Lung (tissue), 12 donors: ENCODE results near the gene C6orf15. TPM values are rescaled to one million over a fixed set of nuclear protein-coding genes. Genes with fewer than 3 reads are reported as not detected.
A peak's percentile ranks its signal among the peaks of the same experiment; 100 is the strongest.

ENCODE experiments used
- ATAC-seq: fragments of 200-7000 bp; cut with Tn5 transposase; one replicate; pipeline ENCODE4 v1.9.1; 2020; ENCODE audit warnings: moderate number of reproducible peaks; ENCODE audit not compliant: insufficient read depth, low FRiP score
- DNase-seq, 3 donors: peaks; one replicate each; pipeline ENCODE4 v3.0.0-alpha.2; 2013 to 2017
- H3K27ac ChIP-seq, 2 donors: one replicate each; pipeline ENCODE4 v1.5.1; 2013; ENCODE audit warnings: mild to moderate bottlenecking in 2 of 2, moderate library complexity in 2 of 2, control low read depth in 1 of 2, inconsistent platforms in 1 of 2, low read depth in 1 of 2, low read length in 1 of 2
- H3K27me3 ChIP-seq, 3 donors: one replicate each; pipeline ENCODE4 v1.5.1; 2013; ENCODE audit warnings: low read length in 2 of 3; ENCODE audit not compliant: control insufficient read depth in 3 of 3, insufficient read depth in 3 of 3
- H3K36me3 ChIP-seq, 4 donors: one replicate each; pipeline ENCODE4 v1.5.1; 2013; ENCODE audit warnings: low read length in 4 of 4, mild to moderate bottlenecking in 1 of 4, moderate library complexity in 1 of 4; ENCODE audit not compliant: control insufficient read depth in 4 of 4, insufficient read depth in 4 of 4
- H3K4me1 ChIP-seq, 5 donors: one replicate each; pipeline ENCODE4 v1.5.1; 2013; ENCODE audit warnings: low read length in 5 of 5, mild to moderate bottlenecking in 2 of 5, moderate library complexity in 1 of 5; ENCODE audit not compliant: control insufficient read depth in 5 of 5, insufficient read depth in 5 of 5
- H3K4me3 ChIP-seq: one replicate; pipeline ENCODE4 v1.5.1; 2013; ENCODE audit warnings: mild to moderate bottlenecking, control low read depth, moderate library complexity
- H3K9ac ChIP-seq, 2 donors: one replicate each; pipeline ENCODE4 v1.5.1; 2013; ENCODE audit warnings: low read length in 2 of 2, control low read depth in 1 of 2; ENCODE audit not compliant: insufficient read depth in 1 of 2
- H3K9me3 ChIP-seq, 4 donors: one replicate each; pipeline ENCODE4 v1.5.1; 2013; ENCODE audit warnings: low read length in 3 of 4, mild to moderate bottlenecking in 1 of 4, moderate library complexity in 1 of 4; ENCODE audit not compliant: control insufficient read depth in 4 of 4, insufficient read depth in 3 of 4
- WGBS, 2 donors: extraction: QIAGEN DNeasy Blood & Tissue Kit; methylation state at CpG; one replicate each; pipeline ENCODE4 v1.1.7; 2013; 5-methylcytosine and 5-hydroxymethylcytosine counted together
- polyA plus RNA-seq, 2 donors: library from polyadenylated mRNA; stranded (reverse); fragments of 200-250 nt; gene quantifications; one replicate each; pipeline ENCODE4 v1.2.1, GENCODE V29; 2013
- total RNA-seq, 2 donors: library from RNA; depleted of rRNA in 1 of 2; stranded (reverse); fragments of >200 nt in 1 of 2; gene quantifications; one replicate each; pipeline ENCODE4 v1.2.1, GENCODE V29; 2014 to 2021
- TF ChIP-seq, protein P1 (sequence below): IDR thresholded peaks from 2 replicates; pipeline ENCODE4 v1.5.1; 2012; ENCODE audit warnings: mild to moderate bottlenecking; ENCODE audit errors: control extremely low read depth, extremely low read depth
- donor health status: control.
- donor health status: control.
- donor health status: Bipolar disorder and iron deficiency.
- donor health status: healthy.
- donor health status: DM: yes; HTN: yes; CAD: no.

Gene C6orf15
- total and polyA plus RNA-seq, 4 donors, result not detected

DNA sequence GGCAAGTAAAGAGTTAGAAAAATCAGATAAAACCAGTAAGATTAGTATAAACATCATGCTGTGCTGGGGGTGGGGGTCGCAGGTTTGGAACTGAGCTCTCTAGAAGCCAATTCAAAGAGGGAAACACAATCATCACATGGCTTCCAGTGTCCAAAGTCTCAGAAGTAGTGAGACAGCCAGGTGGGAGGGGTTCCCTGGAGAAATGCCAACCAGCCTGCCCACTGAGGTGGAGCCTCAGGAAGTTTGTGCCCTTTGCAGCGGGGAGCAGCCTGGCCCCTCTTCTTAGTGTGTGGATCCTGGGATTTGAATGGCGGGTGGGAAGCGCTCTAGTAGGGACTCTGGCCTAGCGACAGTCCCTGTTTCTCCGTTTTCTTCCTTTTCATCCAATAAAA is 21.4 kb downstream of the C6orf15 start:
- 91 to 95% methylated on average over 6 of the region's 6 CpGs for WGBS, 2 donors
- Histone ChIP-seq H3K4me1 (peaks cover 0 to 4% (median 0%) of the 10 kb centered on the region in 5 donors), H3K9ac (no peak overlapping the region), H3K27ac (no peak overlapping the region), H3K27me3 (peaks cover 0 to 6% (median 0%) of the 10 kb centered on the region in 3 donors), H3K36me3 (no peaks in the 10 kb centered on the region), H3K4me3 (no peak overlapping the region), H3K9me3 (no peaks in the 10 kb centered on the region)
- DNase-seq (no peak), ATAC-seq (no peak)
- TF ChIP-seq, protein P1, sequence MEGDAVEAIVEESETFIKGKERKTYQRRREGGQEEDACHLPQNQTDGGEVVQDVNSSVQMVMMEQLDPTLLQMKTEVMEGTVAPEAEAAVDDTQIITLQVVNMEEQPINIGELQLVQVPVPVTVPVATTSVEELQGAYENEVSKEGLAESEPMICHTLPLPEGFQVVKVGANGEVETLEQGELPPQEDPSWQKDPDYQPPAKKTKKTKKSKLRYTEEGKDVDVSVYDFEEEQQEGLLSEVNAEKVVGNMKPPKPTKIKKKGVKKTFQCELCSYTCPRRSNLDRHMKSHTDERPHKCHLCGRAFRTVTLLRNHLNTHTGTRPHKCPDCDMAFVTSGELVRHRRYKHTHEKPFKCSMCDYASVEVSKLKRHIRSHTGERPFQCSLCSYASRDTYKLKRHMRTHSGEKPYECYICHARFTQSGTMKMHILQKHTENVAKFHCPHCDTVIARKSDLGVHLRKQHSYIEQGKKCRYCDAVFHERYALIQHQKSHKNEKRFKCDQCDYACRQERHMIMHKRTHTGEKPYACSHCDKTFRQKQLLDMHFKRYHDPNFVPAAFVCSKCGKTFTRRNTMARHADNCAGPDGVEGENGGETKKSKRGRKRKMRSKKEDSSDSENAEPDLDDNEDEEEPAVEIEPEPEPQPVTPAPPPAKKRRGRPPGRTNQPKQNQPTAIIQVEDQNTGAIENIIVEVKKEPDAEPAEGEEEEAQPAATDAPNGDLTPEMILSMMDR, result no peak

DNA sequence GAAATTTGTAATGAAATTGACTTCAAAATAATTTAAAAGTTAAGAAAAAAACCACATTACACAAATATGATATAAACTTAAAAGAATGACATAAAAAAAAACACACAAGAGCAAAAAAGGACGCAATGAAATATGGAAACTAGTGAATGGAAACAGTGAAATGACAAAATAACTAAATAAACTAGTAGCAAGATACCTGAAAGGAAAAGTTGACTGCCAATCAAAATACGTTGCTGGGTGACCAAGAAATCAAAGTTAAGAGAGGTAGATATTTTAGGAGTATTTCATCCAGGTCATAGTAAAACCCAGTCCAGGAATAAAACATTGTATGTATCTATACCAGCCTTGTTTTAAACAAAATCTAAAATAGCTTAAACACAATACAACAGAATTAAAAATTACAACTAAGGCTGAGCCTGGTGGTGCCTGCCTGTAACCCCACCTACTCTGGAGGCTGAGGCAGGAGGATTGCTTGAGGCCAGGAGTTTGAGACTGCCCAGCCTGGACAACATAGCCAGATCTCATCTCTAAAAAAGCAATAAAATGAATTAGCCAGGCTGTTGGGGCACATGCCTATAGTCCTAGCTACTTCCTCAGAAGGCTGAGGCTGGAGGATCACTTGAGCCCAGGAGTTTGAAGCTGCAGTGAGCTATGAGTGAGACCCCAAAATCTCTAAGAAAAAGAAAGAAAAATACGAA is 22.0 kb downstream of the C6orf15 start:
- H3K27ac ChIP-seq, result peak overlapping the region in 1 of 2 donors; percentile 24
- no peaks in the 10 kb centered on the region for H3K9me3 ChIP-seq
- peaks cover 0 to 4% (median 0%) of the 10 kb centered on the region in 5 donors for H3K4me1 ChIP-seq
- H3K4me3 ChIP-seq, result no peak overlapping the region
- DNase-seq, result no peak
- ATAC-seq, result no peak
- H3K36me3 ChIP-seq, result no peaks in the 10 kb centered on the region
- TF ChIP-seq, protein P1, result no peak
- H3K9ac ChIP-seq, result no peak overlapping the region
- WGBS, 2 donors, result 91 to 93% methylated on average over 3 of the region's 3 CpGs
- peaks cover 0 to 6% (median 0%) of the 10 kb centered on the region in 3 donors for H3K27me3 ChIP-seq

DNA sequence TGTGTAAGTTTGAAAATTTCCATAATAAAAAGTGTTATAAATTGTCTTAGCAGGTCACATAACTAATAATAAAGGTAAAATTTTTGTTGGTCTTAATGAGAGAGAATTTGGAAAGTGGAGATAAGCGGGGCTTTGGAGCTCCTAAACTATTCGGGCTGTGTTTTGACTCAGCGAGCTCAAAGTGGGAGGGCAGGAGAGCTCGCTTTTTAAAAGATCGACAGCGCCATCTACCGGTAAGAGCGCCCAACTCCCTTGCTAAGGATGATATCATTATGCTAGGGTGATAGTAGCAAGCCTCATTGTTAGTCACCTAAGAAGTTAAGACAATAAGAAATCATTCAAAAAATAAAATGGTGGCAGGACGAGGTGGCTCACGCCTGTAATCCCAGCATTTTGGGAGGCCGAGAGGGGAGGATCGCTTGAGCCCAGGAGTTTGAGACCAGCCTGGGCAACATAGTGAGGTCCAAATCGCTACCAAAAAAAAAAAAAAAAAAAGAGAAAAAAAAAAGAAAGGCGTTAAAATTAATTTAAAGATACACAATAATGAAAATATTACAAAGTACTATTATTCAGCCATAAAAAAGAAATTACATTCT is 24.8 kb downstream of the C6orf15 start:
- no peaks in the 10 kb centered on the region for H3K9me3 ChIP-seq
- TF ChIP-seq, protein P1, result peak; percentile 80
- WGBS, 2 donors, result 11 to 14% methylated on average over 14 of the region's 14 CpGs

More for the DNA sequence above, 24.8 kb downstream of the C6orf15 start:
- Histone ChIP-seq H3K27ac (no peak overlapping the region), H3K36me3 (no peaks in the 10 kb centered on the region), H3K4me3 (no peak overlapping the region), H3K9ac (no peak overlapping the region), H3K27me3 (peaks cover 0 to 6% (median 0%) of the 10 kb centered on the region in 3 donors), H3K4me1 (peaks cover 0 to 3% (median 0%) of the 10 kb centered on the region in 5 donors)
- ATAC-seq (peak; percentile 93), DNase-seq (peak; percentile 84 to 92 (median 90))
